Body of pancreas (tissue), 4 donors: Measurements from ENCODE around the gene VAPA. TPM values are rescaled to one million over a fixed set of nuclear protein-coding genes. Genes with fewer than 3 reads are reported as not detected.
"Not testable (repeated sequence)": the region's sequence is repeated elsewhere in the genome, so short reads cannot be mapped to it uniquely, and the experiment has no call there.

ENCODE experiments used
- ATAC-seq: fragments of 150-250 bp; one replicate; pipeline ENCODE4 v1.9.1; 2016
- DNase-seq, 4 donors: peaks; one replicate each; pipeline ENCODE4 v3.0.0-alpha.2; 2019
- H3K27ac ChIP-seq, 4 donors: fragments of 200-600 bp; sonication (generic); 1 replicate in 3 of 4; 2 replicates in 1 of 4; pipeline versions ENCODE4 v1.5.1 to v1.6.1; 2016 to 2019; ENCODE audit warnings: mild to moderate bottlenecking in 1 of 4, mixed read lengths in 1 of 4, moderate library complexity in 1 of 4
- H3K27me3 ChIP-seq, 2 donors: fragments of 200-600 bp; sonication (generic); one replicate each; pipeline ENCODE4 v1.6.0; 2016; ENCODE audit warnings: mild to moderate bottlenecking in 1 of 2
- H3K36me3 ChIP-seq, 2 donors: fragments of 200-600 bp; sonication (generic); replicated peaks in 1 of 2; 2 replicates each; pipeline ENCODE4 v1.5.1; 2016; ENCODE audit warnings: low read depth in 2 of 2; ENCODE audit not compliant: insufficient read depth in 1 of 2
- H3K4me1 ChIP-seq: fragments of 200-600 bp; sonication (generic); one replicate; pipeline ENCODE4 v1.6.0; 2016
- H3K4me3 ChIP-seq, 2 donors: fragments of 200-600 bp; sonication (generic); 1 replicate in 1 of 2; 2 replicates in 1 of 2; pipeline ENCODE4 v1.5.1; 2016 to 2019
- H3K9me3 ChIP-seq, 3 donors: fragments of 200-600 bp; sonication (generic); 1 replicate in 2 of 3; 2 replicates in 1 of 3; pipeline ENCODE4 v1.5.1; 2016
- CTCF ChIP-seq, 7 experiments: fragments of 450-650 bp in 4 of 7; fragments of 200-600 bp in 3 of 7; sonication (generic) in 3 of 7; IDR thresholded peaks; one replicate each; pipeline ENCODE4 v1.5.1; 2016 to 2019; ENCODE audit warnings: antibody characterized with exemption in 7 of 7
- POLR2A ChIP-seq, 3 donors: fragments of 450-650 bp; IDR thresholded peaks; one replicate each; pipeline ENCODE4 v1.6.1; 2016; ENCODE audit warnings: antibody characterized with exemption in 3 of 3, mild to moderate bottlenecking in 2 of 3
- WGBS, 2 donors: methylation state at CpG; one replicate each; pipeline ENCODE4 v1.1.5; 2017; 5-methylcytosine and 5-hydroxymethylcytosine counted together
- intact Hi-C: fragments of 100-400 bp; cut with DNase I; formaldehyde crosslinking; loops from one replicate; pipeline ENCODE4 v1.15.1; 2023
- total RNA-seq, 2 donors: library from RNA; depleted of rRNA; stranded (reverse); fragments of >200 nt; gene quantifications; one replicate each; pipeline ENCODE4 v1.1.0, GENCODE V29; 2016

Gene VAPA
- total RNA-seq, 2 donors from 2014 or later, result 58.7 to 113 TPM

- Histone ChIP-seq H3K27ac (no peak overlapping the region), H3K4me1 (no peaks in the 10 kb centered on the region), H3K36me3 (no peaks in the 10 kb centered on the region), H3K27me3 (no peaks in the 10 kb centered on the region), H3K4me3 (no peak overlapping the region), H3K9me3 (no peaks in the 10 kb centered on the region)
- ATAC-seq (no peak), DNase-seq (no peak)
- intact Hi-C loops, result no loop called here
- 95 to 97% methylated on average over 6 of the region's 6 CpGs for WGBS, 2 donors
- no peak for TF ChIP-seq POLR2A (IDR thresholded peaks at IDR 0.05)
- no peak for TF ChIP-seq CTCF (IDR thresholded peaks at IDR 0.05)
Observed at GRCh38 chr18:9894454-9895068, 19.3 kb upstream of the VAPA start.

- no peak overlapping the region for H3K27ac ChIP-seq
- H3K27me3 ChIP-seq, result no peaks in the 10 kb centered on the region
- WGBS, 2 donors, result 94 to 96% methylated on average over 5 of the region's 5 CpGs
- H3K9me3 ChIP-seq, result no peaks in the 10 kb centered on the region
- ATAC-seq (no peak), DNase-seq (no peak)
- intact Hi-C loops, result no loop called here
- H3K36me3 ChIP-seq, result no peaks in the 10 kb centered on the region
- H3K4me3 ChIP-seq, result no peak overlapping the region
- H3K4me1 ChIP-seq, result no peaks in the 10 kb centered on the region
- TF ChIP-seq CTCF (IDR thresholded peaks at IDR 0.05), result no peak
Observed at GRCh38 chr18:9897129-9897528, 16.7 kb upstream of the VAPA start.

DNA sequence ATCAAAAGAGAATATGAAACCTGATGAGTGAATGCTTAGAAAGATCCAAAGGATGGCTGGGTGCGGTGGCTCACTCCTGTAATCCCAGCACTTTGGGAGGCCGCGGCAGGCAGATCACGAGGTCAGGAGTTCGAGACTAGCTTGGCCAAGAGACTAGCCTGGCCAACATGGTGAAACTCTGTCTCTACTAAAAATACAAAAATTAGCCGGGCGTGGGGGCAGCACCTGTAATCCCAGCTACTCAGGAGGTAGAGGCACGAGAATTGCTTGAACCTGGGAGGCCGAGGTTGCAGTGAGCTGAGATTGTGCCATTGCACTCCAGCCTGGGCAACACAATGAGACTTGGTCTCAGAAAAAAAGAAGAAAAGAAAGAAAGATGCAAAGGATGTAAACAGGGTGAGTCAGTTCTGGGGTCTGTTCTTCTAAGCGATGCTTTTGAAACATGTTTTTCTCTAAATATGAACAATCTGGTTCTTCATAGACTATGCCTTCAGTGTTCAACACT lies 16.0 kb upstream of the VAPA start:
- DNase-seq, ATAC-seq, intact Hi-C loops, H3K27me3 ChIP-seq, H3K27ac ChIP-seq, H3K9me3 ChIP-seq, H3K36me3 ChIP-seq, H3K4me1 ChIP-seq, H3K4me3 ChIP-seq: not testable (repeated sequence)
- 88 to 90% methylated on average over 10 of the region's 10 CpGs for WGBS, 2 donors

- WGBS, 2 donors, result 70 to 71% methylated on average over 11 of the region's 11 CpGs
- H3K36me3 ChIP-seq, result no peaks in the 10 kb centered on the region
- H3K27me3 ChIP-seq, result no peaks in the 10 kb centered on the region
- intact Hi-C loops, result no loop called here
- no peak overlapping the region for H3K27ac ChIP-seq
- TF ChIP-seq CTCF (IDR thresholded peaks at IDR 0.05) (no peak), POLR2A (IDR thresholded peaks at IDR 0.05) (no peak)
- no peaks in the 10 kb centered on the region for H3K9me3 ChIP-seq
- DNase-seq, result no peak
- H3K4me3 ChIP-seq, result no peak overlapping the region
- H3K4me1 ChIP-seq, result no peaks in the 10 kb centered on the region
- peak; percentile 50 for ATAC-seq
Observed at GRCh38 chr18:9898792-9899549, 14.8 kb upstream of the VAPA start.

DNA sequence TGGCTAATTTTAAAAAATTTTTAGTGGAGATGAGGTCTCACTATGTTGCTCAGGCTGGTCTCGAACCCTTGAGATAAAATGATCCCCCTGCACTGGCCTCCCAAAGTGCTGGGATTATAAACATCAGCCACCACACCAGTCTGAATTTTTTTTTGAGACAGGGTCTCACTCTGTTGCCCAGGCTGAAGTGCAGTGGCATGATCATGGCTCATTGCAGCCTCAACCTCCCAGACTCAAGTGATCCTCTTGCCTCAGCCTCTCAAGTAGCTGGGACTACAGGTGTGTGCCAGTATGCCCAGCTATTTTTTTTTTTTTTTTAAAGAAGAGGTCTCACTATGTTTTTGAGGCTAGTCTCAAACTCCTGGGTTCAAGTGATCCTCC lies 14.3 kb upstream of the VAPA start:
- H3K27me3 ChIP-seq, H3K9me3 ChIP-seq, H3K4me3 ChIP-seq, H3K36me3 ChIP-seq, H3K4me1 ChIP-seq, intact Hi-C loops, ATAC-seq, H3K27ac ChIP-seq, DNase-seq: not testable (repeated sequence)
- WGBS, 2 donors, result 70 to 89% methylated on average over 1 of the region's 1 CpG
